H1 (cell line): ENCODE data around the gene CENPO. TPM values are rescaled to one million over a fixed set of nuclear protein-coding genes. Genes with fewer than 3 reads are reported as not detected.

Source experiments
- CTCF ChIA-PET: fragments of 300-600 bp; sonication (Branson Sonifier 250); formaldehyde crosslinking; loops from one replicate; lab custom pipeline; 2021; ENCODE audit not compliant: partially characterized antibody; lab: Charles Lee
- POLR2A ChIA-PET: fragments of 300-600 bp; sonication (Branson Sonifier 250); formaldehyde crosslinking; loops from one replicate; lab custom pipeline; 2021; ENCODE audit warnings: inconsistent platforms; ENCODE audit not compliant: partially characterized antibody; lab: Charles Lee
- DNase-seq, 2 experiments: peaks; one replicate each; pipeline versions ENCODE4 v3.0.0 to v3.0.0-alpha.2; 2010 to 2022; ENCODE audit warnings: low spot score in 2 of 2, low read depth in 1 of 2, mixed read lengths in 1 of 2
- FAIRE-seq: peaks from 2 replicates; lab custom pipeline; 2011; peaks lifted over from hg19 to GRCh38; lab: Jason Lieb, UNC
- H2AFZ ChIP-seq: 2 replicates; pipeline ENCODE4 v1.8.1; 2012; ENCODE audit warnings: low read length, inconsistent platforms
- H2AK5ac ChIP-seq: 2 replicates; pipeline ENCODE4 v1.6.1; 2013; ENCODE audit warnings: low read depth, low read length
- H2BK120ac ChIP-seq: replicated peaks from 2 replicates; pipeline ENCODE3; 2013; ENCODE audit warnings: low read depth, low read length, inconsistent platforms
- H2BK12ac ChIP-seq: 2 replicates; pipeline ENCODE4 v1.6.1; 2013; ENCODE audit warnings: low read depth, low read length
- H2BK15ac ChIP-seq: 2 replicates; pipeline ENCODE4 v1.6.1; 2013; ENCODE audit warnings: low read length
- H2BK20ac ChIP-seq: 2 replicates; pipeline ENCODE4 v1.6.1; 2013; ENCODE audit warnings: low read length
- H2BK5ac ChIP-seq: 2 replicates; pipeline ENCODE4 v1.6.1; 2013; ENCODE audit warnings: low read depth, low read length
- H3K14ac ChIP-seq: 2 replicates; pipeline ENCODE4 v1.6.1; 2013; ENCODE audit warnings: inconsistent platforms; ENCODE audit not compliant: insufficient read length
- H3K18ac ChIP-seq: 2 replicates; pipeline ENCODE4 v1.6.1; 2013; ENCODE audit warnings: low read length; ENCODE audit errors: extremely low read depth
- H3K23ac ChIP-seq: 2 replicates; pipeline ENCODE4 v1.6.1; 2013; ENCODE audit warnings: inconsistent platforms; ENCODE audit not compliant: insufficient read length
- H3K23me2 ChIP-seq: 2 replicates; pipeline ENCODE4 v1.6.1; 2013; ENCODE audit warnings: low read depth, low read length
- H3K27ac ChIP-seq: 2 replicates; pipeline ENCODE4 v1.6.1; 2011; ENCODE audit warnings: low read depth, low read length, inconsistent platforms
- H3K27me3 ChIP-seq, 4 experiments: replicated peaks in 1 of 4; 1 replicate in 1 of 4; 2 replicates in 3 of 4; pipeline versions ENCODE4 v1.6.1 to v1.8.1; 2011 to 2013; ENCODE audit warnings: low read length in 3 of 4, mild to moderate bottlenecking in 3 of 4, inconsistent platforms in 2 of 4, mixed read lengths in 2 of 4, moderate library complexity in 1 of 4; ENCODE audit not compliant: control insufficient read depth in 3 of 4, insufficient read depth in 3 of 4; ENCODE audit errors: extremely low read depth in 1 of 4
- H3K36me3 ChIP-seq, 4 experiments: 2 replicates each; pipeline versions ENCODE4 v1.6.1 to v1.8.1; 2011 to 2013; ENCODE audit warnings: mild to moderate bottlenecking in 4 of 4, low read length in 3 of 4, moderate library complexity in 2 of 4, control low read depth in 1 of 4, inconsistent platforms in 1 of 4; ENCODE audit not compliant: insufficient read depth in 4 of 4, control insufficient read depth in 2 of 4
- H3K4ac ChIP-seq: replicated peaks from 2 replicates; pipeline ENCODE3; 2013; ENCODE audit warnings: low read length, low read depth, mixed read lengths, inconsistent platforms; ENCODE audit not compliant: insufficient read length
- H3K4me1 ChIP-seq, 4 experiments: replicated peaks in 1 of 4; 1 replicate in 1 of 4; 2 replicates in 3 of 4; pipeline versions ENCODE4 v1.6.1 to v1.8.1; 2011 to 2013; ENCODE audit warnings: low read length in 3 of 4, inconsistent platforms in 2 of 4, mixed read lengths in 1 of 4; ENCODE audit not compliant: insufficient read depth in 4 of 4, control insufficient read depth in 3 of 4
- H3K4me2 ChIP-seq, 2 experiments: 2 replicates each; pipeline versions ENCODE4 v1.6.1 to v1.8.1; 2011 to 2013; ENCODE audit warnings: low read depth in 2 of 2, low read length in 2 of 2, control low read depth in 1 of 2, inconsistent platforms in 1 of 2, mild to moderate bottlenecking in 1 of 2; ENCODE audit not compliant: insufficient read depth in 1 of 2
- H3K4me3 ChIP-seq, 4 experiments: fragments of 200-600, 300-600 bp in 1 of 4; sonication (generic), shearing (Covaris generic), sonication (Bioruptor Twin) in 1 of 4; 2 replicates each; pipeline versions ENCODE4 v1.5.1 to v1.8.1; 2011 to 2016; ENCODE audit warnings: low read length in 4 of 4, low read depth in 3 of 4, control low read depth in 2 of 4, inconsistent platforms in 2 of 4, mild to moderate bottlenecking in 2 of 4, mixed read lengths in 1 of 4, moderate library complexity in 1 of 4; ENCODE audit not compliant: insufficient read depth in 2 of 4; ENCODE audit errors: extremely low read depth in 1 of 4
- H3K56ac ChIP-seq: replicated peaks from 2 replicates; pipeline ENCODE3; 2013; ENCODE audit warnings: low read depth, mild to moderate bottlenecking, mixed read lengths, low read length, inconsistent platforms; ENCODE audit not compliant: insufficient read length
- H3K79me1 ChIP-seq: 2 replicates; pipeline ENCODE4 v1.6.1; 2013; ENCODE audit warnings: low read depth, low read length, control low read depth
- H3K79me2 ChIP-seq, 2 experiments: 2 replicates each; pipeline versions ENCODE4 v1.6.1 to v1.8.1; 2012 to 2013; ENCODE audit warnings: low read length in 2 of 2, mild to moderate bottlenecking in 2 of 2, inconsistent platforms in 1 of 2; ENCODE audit not compliant: insufficient read depth in 2 of 2, control insufficient read depth in 1 of 2
- H3K9ac ChIP-seq, 4 experiments: replicated peaks in 1 of 4; 1 replicate in 1 of 4; 2 replicates in 3 of 4; pipeline versions ENCODE4 v1.6.1 to v1.8.1; 2011 to 2013; ENCODE audit warnings: low read depth in 3 of 4, low read length in 3 of 4, control low read depth in 2 of 4, mild to moderate bottlenecking in 2 of 4, moderate library complexity in 2 of 4, inconsistent platforms in 1 of 4; ENCODE audit errors: extremely low read depth in 1 of 4
- H3K9me3 ChIP-seq, 2 experiments: 2 replicates each; pipeline versions ENCODE4 v1.6.1 to v1.8.1; 2012 to 2013; ENCODE audit warnings: mild to moderate bottlenecking in 2 of 2, moderate library complexity in 2 of 2, control low read depth in 1 of 2, inconsistent platforms in 1 of 2, low read depth in 1 of 2, low read length in 1 of 2, mixed read lengths in 1 of 2; ENCODE audit not compliant: insufficient read depth in 2 of 2
- H4K20me1 ChIP-seq, 2 experiments: replicated peaks in 1 of 2; 2 replicates each; pipeline versions ENCODE3 to v1.8.1; 2011 to 2013; ENCODE audit warnings: inconsistent platforms in 2 of 2, low read length in 2 of 2, mild to moderate bottlenecking in 1 of 2; ENCODE audit not compliant: insufficient read depth in 2 of 2, control insufficient read depth in 1 of 2
- H4K5ac ChIP-seq: 2 replicates; pipeline ENCODE4 v1.6.1; 2013; ENCODE audit warnings: low read length, low read depth, mixed read lengths, inconsistent platforms; ENCODE audit not compliant: insufficient read length
- H4K8ac ChIP-seq: 2 replicates; pipeline ENCODE4 v1.8.0; 2013; ENCODE audit warnings: mild to moderate bottlenecking, moderate library complexity, low read length, inconsistent platforms; ENCODE audit not compliant: insufficient read depth; ENCODE audit errors: extremely low read depth
- H4K91ac ChIP-seq: replicated peaks from 2 replicates; pipeline ENCODE3; 2013; ENCODE audit warnings: low read length, mixed read lengths, inconsistent platforms; ENCODE audit not compliant: insufficient read length
- BACH1 ChIP-seq: IDR thresholded peaks from 2 replicates; pipeline ENCODE4 v1.6.1; 2012; ENCODE audit warnings: low read length, improper control_type of control experiment
- BCL11A ChIP-seq, 2 experiments: IDR thresholded peaks; one replicate each; pipeline ENCODE4 v1.6.1; 2011; ENCODE audit warnings: low read depth in 2 of 2, low read length in 2 of 2, mild to moderate bottlenecking in 2 of 2
- CEBPB ChIP-seq: IDR thresholded peaks from 2 replicates; pipeline ENCODE4 v1.6.1; 2012; ENCODE audit warnings: low read depth, low read length
- MAFK ChIP-seq: IDR thresholded peaks from 2 replicates; pipeline ENCODE4 v1.6.1; 2012; ENCODE audit warnings: low read depth, mild to moderate bottlenecking, improper control_type of control experiment, low read length
- PHF8 ChIP-seq: fragments of 200-600 bp; sonication (generic); conservative IDR thresholded peaks from 2 replicates; pipeline ENCODE4 v1.7.1; 2012; ENCODE audit warnings: low read depth, mild to moderate bottlenecking, inconsistent platforms, low read length, moderate library complexity
- SRF ChIP-seq: IDR thresholded peaks from 2 replicates; pipeline ENCODE4 v1.6.1; 2011; ENCODE audit warnings: mild to moderate bottlenecking, low read depth, low read length, moderate library complexity
- WGBS, 2 experiments: shearing (Covaris generic) in 1 of 2; methylation state at CpG; one replicate each; pipeline versions ENCODE4 v1.1.6 to v1.1.7; 2013 to 2015; ENCODE audit warnings: low lambda C conversion rate in 2 of 2, mixed read lengths in 2 of 2, inconsistent platforms in 1 of 2, low coverage in 1 of 2, missing lambda C conversion rate in 1 of 2; ENCODE audit not compliant: insufficient replicate concordance in 2 of 2, insufficient coverage in 1 of 2, insufficient read length in 1 of 2; ENCODE audit errors: extremely low coverage in 1 of 2, missing lambda C conversion rate in 1 of 2; 5-methylcytosine and 5-hydroxymethylcytosine counted together
- polyA plus RNA-seq, 7 experiments: library from polyadenylated mRNA; depleted of rRNA in 3 of 7; stranded (reverse) in 5 of 7; unstranded in 2 of 7; fragments of >200 nt in 5 of 7; fragments of 200-250 nt in 2 of 7; gene quantifications; 1 replicate in 5 of 7; 2 replicates in 1 of 7; 4 replicates in 1 of 7; pipeline versions ENCODE4 v1.2.1 to v1.2.3, GENCODE V29; 2011 to 2013; ENCODE audit warnings: missing spikeins in 2 of 7, mixed read lengths in 2 of 7
- total RNA-seq: library from RNA; stranded (reverse); fragmentation: NEBNext Ultra II Directional; extraction: Animal tissue kit (Norgen Biotek cat#: 25700); gene quantifications from 2 replicates; pipeline ENCODE4 v1.2.1, GENCODE V29; 2021

CENPO gene
- total and polyA plus RNA-seq, 2 of the 8 experiments (the other 6 are each of a cell fraction or from before 2014, with no cell fraction given) = 34.4 to 46.3 TPM

- POLR2A ChIA-PET = no interaction called here
- FAIRE-seq = no peak
- DNase-seq = no peak
Measured at GRCh38 chr2:24745825-24746224, 47.4 kb upstream of the CENPO start.

More at GRCh38 chr2:24745825-24746224, 47.4 kb upstream of the CENPO start:
- no peak overlapping the region for H2BK12ac ChIP-seq
- H3K79me1 ChIP-seq = no peaks in the 10 kb centered on the region
- no peak overlapping the region for H2BK5ac ChIP-seq
- no peak overlapping the region for H2BK15ac ChIP-seq
- H2BK20ac ChIP-seq = no peak overlapping the region
- H4K5ac ChIP-seq = no peak overlapping the region
- WGBS, 2 experiments = 92% methylated on average over 2 of the region's 2 CpGs; no CpG with 5 or more reads in 1 of the 2 experiments
- H3K27me3 ChIP-seq = no peaks in the 10 kb centered on the region
- no peak overlapping the region for H3K27ac ChIP-seq
- H3K79me2 ChIP-seq = no peaks in the 10 kb centered on the region
- H3K23me2 ChIP-seq = peaks cover 2% of the 10 kb centered on the region; the same call in 1 of the 2 replicates
- H2AFZ ChIP-seq = no peak overlapping the region
- H3K56ac ChIP-seq = no peak overlapping the region
- no peak overlapping the region for H3K23ac ChIP-seq
- no peaks in the 10 kb centered on the region for H3K4me1 ChIP-seq
- no peak overlapping the region for H4K8ac ChIP-seq
- no peak overlapping the region for H2AK5ac ChIP-seq
- TF ChIP-seq BACH1 = no peak
- TF ChIP-seq PHF8 = no peak
- no peak for TF ChIP-seq CEBPB
- no peak for TF ChIP-seq MAFK
- TF ChIP-seq BCL11A (IDR thresholded peaks at IDR 0.05; ENCODE audit: low read depth in 2 of 2, low read length in 2 of 2) = no peak
- no peak for TF ChIP-seq SRF
- no peak overlapping the region for H3K18ac ChIP-seq
- H2BK120ac ChIP-seq = no peak overlapping the region
- CTCF ChIA-PET = interaction anchor here (0.6 to 1.6 kb wide), 3 partner anchors 8 to 378 kb away, joined by 3 to 4 read pairs (median 4); no protein-coding TSS in a partner anchor
- H3K4me3 ChIP-seq = no peak overlapping the region
- no peak overlapping the region for H3K14ac ChIP-seq
- H3K36me3 ChIP-seq = peaks cover 0 to 5% (median 2%) of the 10 kb centered on the region in 4 experiments; a peak in 3 of 8 replicates
- no peak overlapping the region for H3K9ac ChIP-seq
- H3K4ac ChIP-seq = no peak overlapping the region
- no peaks in the 10 kb centered on the region for H4K20me1 ChIP-seq
- no peak overlapping the region for H3K4me2 ChIP-seq
- no peak overlapping the region for H4K91ac ChIP-seq
- H3K9me3 ChIP-seq = no peaks in the 10 kb centered on the region
